ENCODE results near the gene CYFIP1. TPM values are rescaled to one million over a fixed set of nuclear protein-coding genes. Genes with fewer than 3 reads are reported as not detected.

CYFIP1 gene
- total and polyA plus RNA-seq, 7 donors: 45.0 to 99.6 (median 69.8) TPM

DNA sequence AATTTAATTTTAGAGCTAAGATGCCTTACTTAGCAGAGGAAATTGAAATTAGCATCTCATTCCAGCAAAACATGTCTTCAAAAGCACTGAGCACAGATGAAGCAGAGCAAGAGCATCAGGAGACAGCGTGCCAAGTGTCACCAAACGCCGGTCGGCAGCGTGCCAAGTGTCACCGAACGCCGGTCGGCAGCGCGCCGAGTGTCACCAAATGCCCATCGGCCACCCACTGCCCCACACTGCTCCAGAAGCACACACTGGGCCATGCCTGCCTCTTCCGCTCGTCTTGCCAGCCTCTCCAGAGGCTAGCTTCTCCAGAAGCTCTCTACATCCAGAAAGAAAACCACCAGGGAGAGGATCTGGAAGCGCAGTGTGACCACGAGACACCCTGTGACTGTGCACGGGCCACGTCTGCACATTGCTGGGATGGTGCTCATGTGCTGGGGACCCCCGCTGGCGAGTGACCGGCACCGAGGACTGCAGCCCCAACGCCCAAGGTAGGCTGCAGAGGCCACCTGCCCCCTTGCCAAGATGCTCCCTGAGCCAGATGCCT lies 37.8 kb downstream of the CYFIP1 start:
- TF ChIP-seq POLR2A (IDR thresholded peaks at IDR 0.05) (no peak), POLR2AphosphoS5 (IDR thresholded peaks at IDR 0.05) (no peak)
- DNase-seq: peak; percentile 48
- H3K27me3 ChIP-seq: no peaks in the 10 kb centered on the region
- H3K9me3 ChIP-seq: no peaks in the 10 kb centered on the region
- 91 to 96% methylated on average over 24 of the region's 24 CpGs for WGBS, 2 donors
- H3K4me1 ChIP-seq: peaks cover 0 to 23% (median 17%) of the 10 kb centered on the region in 4 donors
- H3K36me3 ChIP-seq: peaks cover 18 to 57% (median 26%) of the 10 kb centered on the region in 4 donors
- no peak overlapping the region for H3K27ac ChIP-seq
- intact Hi-C loops (cut with DNase I): loop anchor here (5.0 kb wide), 1 partner anchor 35 kb away; no protein-coding TSS in a partner anchor
- no peak overlapping the region for H3K4me3 ChIP-seq

GRCh38 chr15:22941179-22941578 lies 39.0 kb downstream of the CYFIP1 start:
- DNase-seq: peak; percentile 14
- 86 to 96% methylated on average over 4 of the region's 4 CpGs for WGBS, 2 donors
- Histone ChIP-seq H3K27ac (no peak overlapping the region), H3K36me3 (peaks cover 18 to 62% (median 32%) of the 10 kb centered on the region in 4 donors), H3K9me3 (no peaks in the 10 kb centered on the region), H3K27me3 (no peaks in the 10 kb centered on the region), H3K4me3 (no peak overlapping the region), H3K4me1 (peaks cover 0 to 23% (median 16%) of the 10 kb centered on the region in 4 donors)
- TF ChIP-seq EP300 (IDR thresholded peaks at IDR 0.05) (no peak), POLR2AphosphoS5 (IDR thresholded peaks at IDR 0.05) (no peak), CTCF (IDR thresholded peaks at IDR 0.05) (no peak), POLR2A (IDR thresholded peaks at IDR 0.05) (no peak)
- intact Hi-C loops (cut with DNase I): loop anchor here (5.0 kb wide), 1 partner anchor 36 kb away; no protein-coding TSS in a partner anchor

DNA sequence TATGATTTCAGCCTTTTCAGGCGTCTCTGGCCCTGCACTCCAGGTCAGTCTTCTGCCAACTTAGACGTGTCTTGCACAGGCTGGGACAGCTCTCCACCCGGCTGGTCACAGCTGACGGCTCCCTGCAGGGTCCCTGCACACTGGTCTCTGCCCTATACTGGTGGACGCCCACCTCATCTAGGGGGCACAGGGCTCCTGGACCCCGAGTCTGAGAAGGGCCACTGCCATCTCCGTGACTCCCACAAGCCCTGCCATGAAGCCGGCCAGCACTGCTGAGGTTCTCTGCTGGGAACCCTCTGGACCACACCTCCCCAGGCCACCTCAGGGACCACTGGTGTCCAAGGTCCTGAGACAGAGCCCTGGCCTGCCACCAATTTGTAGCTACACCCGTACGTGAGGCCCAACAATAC lies 40.5 kb downstream of the CYFIP1 start:
- Histone ChIP-seq H3K9me3 (no peaks in the 10 kb centered on the region), H3K36me3 (peaks cover 18 to 76% (median 42%) of the 10 kb centered on the region in 4 donors), H3K4me1 (peaks cover 0 to 15% (median 9%) of the 10 kb centered on the region in 4 donors), H3K4me3 (no peak overlapping the region), H3K27me3 (no peaks in the 10 kb centered on the region), H3K27ac (no peak overlapping the region)
- 84 to 86% methylated on average over 10 of the region's 10 CpGs for WGBS, 2 donors
- no peak for DNase-seq
- intact Hi-C loops (cut with DNase I): loop anchor here (5.0 kb wide), 1 partner anchor 38 kb away; no protein-coding TSS in a partner anchor
- no peak for TF ChIP-seq POLR2A (IDR thresholded peaks at IDR 0.05)
- no peak for TF ChIP-seq EP300 (IDR thresholded peaks at IDR 0.05)

GRCh38 chr15:22939051-22939450 lies 41.1 kb downstream of the CYFIP1 start:
- TF ChIP-seq POLR2A (IDR thresholded peaks at IDR 0.05): no peak
- TF ChIP-seq POLR2AphosphoS5 (IDR thresholded peaks at IDR 0.05): no peak
- no peak for TF ChIP-seq EP300 (IDR thresholded peaks at IDR 0.05)
- TF ChIP-seq CTCF (IDR thresholded peaks at IDR 0.05): no peak
- Histone ChIP-seq H3K27ac (no peak overlapping the region), H3K4me3 (no peak overlapping the region), H3K9me3 (no peaks in the 10 kb centered on the region), H3K4me1 (peaks cover 0 to 8% (median 3%) of the 10 kb centered on the region in 4 donors), H3K27me3 (no peaks in the 10 kb centered on the region), H3K36me3 (peaks cover 18 to 76% (median 42%) of the 10 kb centered on the region in 4 donors)
- intact Hi-C loops (cut with DNase I): no loop called here
- DNase-seq: no peak
- 89 to 94% methylated on average over 13 of the region's 13 CpGs for WGBS, 2 donors

GRCh38 chr15:22936577-22937472 lies 43.3 kb downstream of the CYFIP1 start:
- Histone ChIP-seq H3K36me3 (peaks cover 2 to 74% (median 43%) of the 10 kb centered on the region in 4 donors), H3K9me3 (no peaks in the 10 kb centered on the region), H3K27me3 (no peaks in the 10 kb centered on the region), H3K4me1 (no peaks in the 10 kb centered on the region), H3K4me3 (no peak overlapping the region), H3K27ac (no peak overlapping the region)
- intact Hi-C loops (cut with DNase I): no loop called here
- no peak for DNase-seq
- TF ChIP-seq CTCF (IDR thresholded peaks at IDR 0.05) (no peak), EP300 (IDR thresholded peaks at IDR 0.05) (no peak), POLR2A (IDR thresholded peaks at IDR 0.05) (no peak), POLR2AphosphoS5 (IDR thresholded peaks at IDR 0.05) (no peak)
- 85 to 95% methylated on average over 23 of the region's 23 CpGs for WGBS, 2 donors

All from sigmoid colon (tissue), 7 donors.